TTC549 (cell line): ENCODE data around the gene MATK.

Source experiments
- FAIRE-seq: peaks from 2 replicates; lab custom pipeline; 2012; peaks lifted over from hg19 to GRCh38; lab: Jason Lieb, UNC

MATK gene

DNA sequence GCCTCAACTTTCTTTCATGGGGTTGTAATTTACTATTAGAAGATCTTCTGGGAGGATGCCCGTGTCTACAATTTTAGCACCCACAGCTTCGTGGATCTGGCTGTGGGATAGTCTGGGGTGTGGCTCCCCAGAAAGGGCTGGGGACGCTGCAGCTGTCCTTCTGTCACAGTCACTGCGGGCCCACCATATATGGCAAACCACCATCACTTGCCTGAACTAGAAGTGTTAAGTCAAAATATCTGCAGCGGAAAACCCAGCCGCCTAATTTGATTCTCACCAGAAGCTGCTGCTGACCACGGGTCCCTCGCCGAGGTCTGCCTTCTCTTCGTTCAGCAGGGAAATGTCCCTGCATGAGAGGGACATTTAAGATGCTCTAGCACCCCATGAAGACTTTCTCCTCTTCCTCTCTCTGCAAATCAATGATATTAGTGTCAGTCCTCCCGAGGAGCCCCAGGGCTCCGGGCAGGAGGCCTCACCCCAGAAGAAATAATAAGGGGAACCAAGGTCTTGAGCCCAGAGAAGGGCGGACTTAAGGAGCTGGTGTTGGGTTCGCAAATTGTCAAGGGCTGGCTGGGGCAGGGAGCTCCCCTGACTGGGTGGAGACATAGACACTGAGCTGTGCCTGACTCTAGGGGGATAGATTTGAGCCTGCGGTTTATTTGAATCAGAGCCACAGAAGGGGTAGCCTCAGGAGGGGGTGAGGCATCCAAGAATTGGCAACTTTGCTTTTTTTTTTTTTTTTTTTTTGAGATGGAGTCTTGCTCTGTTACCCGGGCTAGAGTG is 3.0 kb upstream of the MATK start:
- FAIRE-seq, result no peak

DNA sequence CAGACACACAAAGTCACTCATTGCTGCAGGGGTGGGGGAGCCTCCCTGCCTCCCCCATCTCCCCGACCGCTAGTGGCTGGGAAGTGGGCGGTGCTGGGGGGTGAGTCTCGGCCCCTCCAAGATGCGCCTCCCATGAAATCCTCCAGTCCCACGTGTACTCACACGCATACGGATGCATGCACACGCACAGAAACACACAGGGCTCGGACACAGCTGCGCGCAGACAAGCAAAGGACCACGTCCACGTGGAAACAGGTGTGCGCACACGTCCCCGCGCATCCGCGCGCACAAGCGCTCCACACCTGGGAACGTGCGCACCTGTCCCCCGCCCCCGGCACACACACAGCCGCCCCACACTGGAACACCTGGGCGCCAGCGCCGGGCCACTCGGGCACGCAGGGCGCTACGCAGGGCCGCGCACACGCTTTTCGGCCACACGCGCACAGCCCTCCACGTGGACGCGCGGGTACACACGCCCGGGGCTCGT is 687 bp downstream of the MATK start:
- no peak for FAIRE-seq

DNA sequence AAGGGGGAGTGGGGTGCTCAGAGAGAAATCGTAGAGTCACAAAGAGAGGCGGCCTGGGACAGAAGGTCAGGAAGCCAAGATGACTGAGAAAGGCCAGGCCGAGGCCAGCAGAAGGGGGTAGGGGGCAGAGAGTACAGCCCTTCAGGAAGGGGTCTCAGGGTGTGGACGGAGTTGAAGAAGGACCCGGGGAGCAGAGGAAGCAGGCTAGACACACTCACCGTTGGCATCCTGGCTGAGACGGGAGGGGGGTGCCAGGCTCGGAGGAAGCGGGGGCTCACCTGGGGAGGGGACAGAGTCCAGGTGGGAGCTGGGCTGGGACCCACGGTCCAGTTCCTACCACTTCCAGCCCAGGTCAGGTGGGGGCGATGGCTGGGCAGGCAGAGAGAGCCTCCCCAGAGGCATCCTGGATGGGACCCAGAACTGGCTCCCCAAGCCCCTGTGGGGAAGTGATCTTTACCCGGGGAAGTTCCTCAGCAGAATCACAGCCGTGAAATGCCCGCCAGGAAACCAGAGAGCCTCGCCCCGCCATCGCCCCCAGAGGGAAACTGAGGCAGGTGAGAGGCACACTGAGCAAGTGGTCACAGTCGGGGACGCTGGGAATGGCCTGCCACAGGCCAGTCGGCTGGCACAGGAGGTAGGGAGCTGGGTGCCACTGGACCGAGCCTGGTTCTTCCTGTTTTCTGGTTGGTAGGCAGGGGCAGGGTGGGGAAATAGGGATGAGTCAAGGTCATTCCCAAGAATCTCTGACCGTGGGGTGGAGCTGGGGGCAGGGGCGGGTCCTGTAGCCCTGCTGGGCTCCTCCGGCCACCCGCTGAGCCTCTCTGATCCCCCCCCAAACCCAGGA is 1.4 kb downstream of the MATK start:
- FAIRE-seq, result no peak

DNA sequence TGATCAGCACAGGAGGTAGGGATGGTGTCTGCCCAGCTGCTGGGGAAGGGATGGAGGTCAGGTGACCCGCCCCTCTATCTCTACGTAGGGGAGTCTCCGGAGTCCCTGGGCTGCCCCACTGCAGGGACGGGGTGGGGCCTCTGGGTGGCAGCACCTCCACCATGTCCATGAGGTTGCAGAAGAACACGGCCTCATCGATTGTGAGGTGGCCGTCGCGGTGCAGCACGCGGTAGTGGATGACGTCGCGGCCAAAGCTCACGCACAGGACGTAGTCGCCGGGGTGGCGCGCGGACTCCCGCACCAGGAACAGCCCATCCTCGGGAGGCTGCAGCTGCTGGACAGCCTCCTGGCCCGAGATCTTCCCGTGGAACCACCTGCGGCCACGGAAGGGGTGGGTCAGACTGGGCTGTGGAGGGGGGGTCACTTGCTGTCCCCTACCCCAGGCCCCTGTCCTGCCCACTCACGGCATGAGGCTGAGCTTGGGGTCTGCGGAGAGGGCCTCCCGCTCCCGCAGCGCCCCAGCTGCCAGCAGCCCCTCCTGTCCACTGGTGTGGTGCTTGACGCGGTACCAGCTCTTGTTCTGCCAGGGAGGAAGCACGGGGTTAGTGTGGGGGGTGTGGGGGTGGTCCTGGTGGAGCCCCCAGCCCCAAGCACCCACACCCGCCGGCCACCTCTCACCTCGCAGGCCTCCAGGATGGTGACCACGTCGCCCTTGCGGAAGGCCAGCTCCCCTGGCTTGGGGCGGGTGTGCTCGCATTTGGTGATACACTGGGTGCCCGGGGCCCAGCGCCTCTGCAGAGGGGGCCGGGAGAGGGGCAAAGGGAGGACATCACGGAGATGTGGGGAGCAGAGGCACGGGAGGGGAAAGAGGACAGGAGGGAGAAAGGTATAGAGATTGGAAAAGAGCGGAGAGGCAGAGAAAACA is 2.3 kb downstream of the MATK start:
- FAIRE-seq, result no peak

DNA sequence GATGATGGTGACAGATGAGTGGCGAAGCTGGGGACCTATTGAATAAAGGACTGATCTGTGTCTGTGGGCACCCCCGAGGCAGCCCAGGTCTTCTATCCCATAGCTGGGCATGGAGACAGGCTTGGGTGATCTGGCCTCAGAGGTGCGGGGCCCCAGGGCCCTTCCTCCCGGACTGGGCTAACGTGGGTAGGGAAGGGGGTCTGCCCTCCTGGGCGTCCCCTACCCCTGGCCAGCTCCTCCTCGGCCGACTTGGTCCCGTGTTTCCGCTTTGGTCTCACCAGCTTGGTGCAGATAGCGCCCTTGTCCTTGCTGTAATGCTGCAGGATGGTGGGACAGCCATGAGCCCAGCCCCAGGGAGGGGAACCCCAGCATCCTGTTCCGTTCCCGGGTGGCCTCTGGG is 3.3 kb downstream of the MATK start:
- no peak for FAIRE-seq

DNA sequence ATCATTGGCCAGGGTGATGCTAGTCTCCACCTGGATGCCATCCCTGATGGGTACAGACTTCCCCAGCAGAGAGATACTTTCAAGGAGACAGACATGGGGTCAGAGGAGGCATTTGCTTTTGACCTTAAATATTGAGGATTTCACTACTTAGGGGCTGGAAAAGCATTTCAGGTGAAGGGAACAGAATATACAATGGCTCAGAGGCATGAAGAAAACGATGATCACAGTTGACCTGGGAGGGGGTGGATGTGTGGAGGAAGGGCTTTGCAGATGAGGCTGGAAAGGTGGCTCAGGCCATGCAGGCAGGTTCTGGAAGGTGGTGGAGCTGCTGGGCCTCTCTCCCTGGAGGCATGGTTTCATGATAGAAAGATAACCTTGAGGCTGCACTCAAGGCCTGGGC is 3.9 kb downstream of the MATK start:
- FAIRE-seq, result no peak

DNA sequence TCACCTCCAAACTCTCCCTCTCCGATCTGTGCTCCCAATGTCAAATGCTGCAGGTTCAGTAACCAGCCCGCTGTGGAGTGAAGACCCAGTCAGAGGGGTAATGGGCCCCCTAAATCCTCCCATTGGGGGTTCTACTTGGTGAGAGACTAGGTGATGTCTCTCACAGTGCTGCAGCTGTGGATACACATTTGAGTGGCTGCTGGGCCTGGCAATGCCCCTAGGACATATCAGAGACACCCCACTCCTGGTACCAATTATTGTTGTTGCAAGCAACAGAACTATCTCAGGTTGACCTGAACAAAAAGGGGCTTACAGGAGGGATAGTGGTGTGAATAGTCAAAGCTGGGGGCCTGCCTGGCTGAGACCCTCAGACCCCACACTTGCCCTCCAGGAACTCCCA is 4.6 kb downstream of the MATK start:
- no peak for FAIRE-seq

DNA sequence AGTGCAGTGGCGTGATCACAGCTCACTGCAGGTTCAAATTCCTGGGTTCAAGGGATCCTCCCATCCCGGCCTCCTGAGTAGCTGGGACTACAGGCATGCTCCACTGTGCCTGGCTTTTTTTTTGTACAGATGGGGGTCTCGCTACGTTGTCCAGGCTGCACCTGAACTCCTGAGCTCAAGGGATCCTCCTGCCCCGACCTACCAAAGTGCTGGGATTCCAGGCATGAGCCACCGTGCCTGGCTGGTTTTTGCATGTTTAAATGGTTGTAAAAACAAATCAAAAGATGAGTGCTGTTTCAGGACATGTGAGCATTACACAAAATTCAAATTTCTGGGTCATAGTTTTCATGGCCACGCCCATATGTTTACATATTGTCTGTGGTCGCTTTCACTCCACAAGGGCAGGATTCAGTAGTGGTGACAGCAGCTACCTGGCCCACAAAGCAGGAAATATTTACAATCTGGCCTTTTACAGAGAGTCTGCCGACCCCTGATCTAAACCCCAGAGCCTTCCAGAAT is 5.3 kb downstream of the MATK start:
- FAIRE-seq, result no peak

DNA sequence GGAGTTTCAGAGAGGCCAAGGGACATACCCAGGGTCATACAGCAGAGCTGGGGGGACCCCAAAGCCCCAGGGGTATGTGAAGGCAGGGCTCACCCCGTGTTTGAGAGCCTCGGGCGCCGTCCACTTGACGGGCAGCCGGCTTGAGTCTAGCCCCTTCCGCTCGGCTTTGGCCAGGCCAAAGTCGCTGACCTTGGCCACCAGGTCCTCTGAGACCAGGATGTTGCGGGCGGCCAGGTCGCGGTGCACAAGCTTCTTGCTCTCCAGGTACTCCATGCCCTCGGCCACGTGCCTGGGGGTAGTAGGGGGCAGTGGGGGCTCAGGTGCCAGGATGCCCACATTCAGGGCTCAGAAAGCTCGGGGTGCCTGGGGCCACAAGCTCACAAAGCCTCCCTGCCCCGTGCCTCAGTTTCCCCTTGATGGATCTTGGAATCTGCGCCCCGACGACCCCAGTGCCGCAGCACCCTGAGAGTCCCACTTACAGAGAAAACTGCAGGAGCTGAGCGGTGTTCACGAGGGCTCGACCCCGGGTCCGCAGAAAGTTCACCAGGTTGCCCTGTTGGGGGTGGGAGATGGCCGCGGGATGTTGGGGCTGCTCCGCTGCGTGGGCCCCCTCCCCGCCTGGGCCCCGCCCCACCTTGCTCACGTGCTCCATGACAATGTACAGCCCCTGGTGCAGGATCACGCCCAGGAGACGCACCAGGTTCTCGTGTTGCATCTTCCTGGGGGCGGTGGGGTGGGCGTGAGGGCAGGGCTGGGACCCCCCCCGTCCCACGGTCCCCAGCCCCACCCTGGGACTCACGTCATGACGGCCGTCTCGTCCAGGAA is 7.1 kb downstream of the MATK start:
- no peak for FAIRE-seq

DNA sequence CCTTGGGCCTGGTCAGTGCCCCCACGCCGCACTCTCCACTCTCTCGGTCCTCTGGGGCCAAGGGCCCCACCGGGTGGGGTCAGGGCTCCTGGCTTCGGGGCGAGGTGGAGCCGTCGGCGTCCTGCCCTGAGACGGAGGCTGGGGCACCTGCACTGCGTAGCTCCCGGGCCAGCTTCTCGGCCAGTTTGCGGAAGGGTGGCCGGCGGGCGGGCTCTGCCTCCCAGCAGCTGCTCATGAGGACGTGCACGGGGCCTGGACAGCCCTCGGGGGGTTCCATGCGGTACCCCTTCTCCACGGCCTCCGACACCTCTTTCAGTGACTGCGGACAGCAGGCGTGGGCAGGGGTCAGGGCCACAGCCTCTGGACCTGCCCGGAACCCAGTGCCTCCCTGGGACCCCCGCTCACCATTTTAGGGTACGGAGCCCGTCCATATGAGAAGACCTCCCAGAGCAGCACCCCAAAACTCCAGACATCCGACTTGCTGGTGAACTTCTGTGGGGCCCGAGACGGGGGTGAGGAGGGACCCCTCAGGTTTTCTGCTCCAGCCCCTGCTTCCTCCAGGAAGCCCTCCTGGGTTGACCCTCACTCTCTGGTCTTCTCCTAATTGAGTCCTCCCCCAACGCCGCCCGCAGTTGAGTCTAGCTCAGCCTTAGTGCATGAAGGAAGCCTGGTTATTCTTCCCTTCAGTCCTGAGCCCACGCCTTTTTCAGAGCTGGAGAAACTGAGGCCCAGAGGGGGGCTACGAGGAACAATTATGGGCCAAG is 7.9 kb downstream of the MATK start:
- FAIRE-seq, result no peak

DNA sequence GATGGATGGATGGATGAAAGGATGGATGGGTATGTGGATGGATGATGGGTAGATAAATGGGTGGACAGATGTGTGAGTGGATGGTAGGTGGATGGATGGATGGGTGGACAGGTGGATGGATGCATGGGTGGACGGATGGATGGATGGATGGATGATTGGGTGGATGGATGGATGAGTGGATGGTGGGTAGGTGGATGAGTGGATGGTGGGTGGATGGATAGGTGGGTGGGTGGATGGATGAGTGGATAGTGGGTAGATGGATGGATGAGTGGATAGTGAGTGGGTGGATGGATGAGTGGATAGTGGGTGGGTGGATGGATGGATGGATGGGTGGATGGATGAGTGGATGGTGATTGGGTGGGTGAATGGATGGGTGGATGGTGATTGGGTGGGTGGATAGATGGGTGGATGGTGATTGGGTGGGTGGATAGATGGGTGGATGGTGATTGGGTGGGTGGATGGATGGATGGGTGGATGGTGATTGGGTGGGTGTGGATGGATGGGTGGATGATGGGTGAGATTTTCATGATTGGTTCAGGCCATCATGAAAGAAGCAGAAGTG is 9.6 kb downstream of the MATK start:
- FAIRE-seq, result no peak

DNA sequence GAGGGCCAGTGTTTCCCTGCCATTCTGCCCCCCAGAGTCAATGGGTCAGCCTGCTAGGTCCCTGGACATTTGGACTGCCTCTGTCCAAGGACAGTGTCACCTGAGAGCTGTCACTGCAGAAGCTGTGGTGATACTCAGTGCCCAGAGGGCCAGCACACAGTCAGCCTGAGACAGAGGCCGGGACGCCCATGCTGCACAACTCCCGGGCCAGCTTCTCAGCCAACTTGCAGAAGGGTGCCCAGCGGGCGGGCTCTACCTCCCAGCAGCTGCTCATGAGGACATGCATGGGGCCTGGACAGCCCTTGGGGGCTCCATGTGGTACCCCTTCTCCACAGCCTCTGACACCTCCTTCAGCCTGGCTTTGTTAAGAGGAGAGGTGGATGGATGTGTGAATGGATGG is 10.3 kb downstream of the MATK start:
- no peak for FAIRE-seq

DNA sequence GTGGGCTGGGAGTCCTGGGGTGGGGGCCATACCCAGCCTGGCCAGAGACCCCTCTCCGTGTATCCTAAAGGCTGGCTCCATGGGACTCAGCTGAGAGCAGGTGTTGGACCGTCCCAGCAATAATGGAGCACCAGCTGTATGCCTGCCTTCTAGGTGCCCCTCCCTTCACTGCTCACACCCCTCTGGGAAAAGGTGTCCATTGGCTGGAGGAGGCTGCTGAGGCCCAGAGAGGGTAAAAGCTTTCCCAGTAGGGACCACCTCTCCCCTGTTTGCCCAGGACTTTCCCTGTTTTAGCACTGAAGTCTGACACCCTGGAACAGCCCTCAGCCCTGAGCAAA is 10.8 kb downstream of the MATK start:
- no peak for FAIRE-seq

DNA sequence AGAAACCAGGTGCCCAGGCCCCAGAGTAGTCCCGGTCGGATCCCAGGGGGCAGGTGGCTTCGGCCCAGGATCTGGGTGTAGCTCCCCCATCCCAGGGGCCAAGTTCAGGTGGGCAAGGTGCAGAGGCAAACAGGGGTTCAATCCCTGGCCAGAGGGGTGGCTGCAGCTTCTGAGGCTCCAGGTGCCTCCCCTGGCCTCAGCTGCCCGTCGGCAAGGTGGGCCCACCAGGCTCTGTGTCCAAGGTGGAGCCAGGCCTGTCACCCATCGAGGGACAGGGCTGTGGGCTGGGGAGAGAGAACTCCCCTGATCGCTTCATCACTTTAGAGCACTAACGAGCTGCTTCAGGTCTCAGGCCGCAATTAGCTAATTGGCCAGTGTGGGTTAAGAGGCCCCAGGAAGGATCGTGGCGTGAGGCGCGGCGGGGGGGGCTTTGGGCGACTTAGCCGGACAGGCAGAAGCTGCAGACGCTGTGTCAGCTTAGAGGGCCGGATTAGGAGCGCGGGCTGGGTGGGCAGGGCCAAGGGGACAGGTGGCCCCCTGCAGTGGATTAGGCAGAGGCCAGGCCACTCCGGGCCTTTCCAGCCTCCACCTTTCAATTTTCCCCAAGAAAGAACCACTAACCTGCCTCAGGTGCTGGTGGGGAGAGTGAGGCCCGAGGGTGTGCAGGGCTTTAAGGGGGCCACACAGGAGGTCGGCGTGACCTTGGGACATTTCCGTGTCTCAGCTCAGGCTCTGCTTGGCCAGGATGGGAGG is 11.4 kb downstream of the MATK start:
- no peak for FAIRE-seq

DNA sequence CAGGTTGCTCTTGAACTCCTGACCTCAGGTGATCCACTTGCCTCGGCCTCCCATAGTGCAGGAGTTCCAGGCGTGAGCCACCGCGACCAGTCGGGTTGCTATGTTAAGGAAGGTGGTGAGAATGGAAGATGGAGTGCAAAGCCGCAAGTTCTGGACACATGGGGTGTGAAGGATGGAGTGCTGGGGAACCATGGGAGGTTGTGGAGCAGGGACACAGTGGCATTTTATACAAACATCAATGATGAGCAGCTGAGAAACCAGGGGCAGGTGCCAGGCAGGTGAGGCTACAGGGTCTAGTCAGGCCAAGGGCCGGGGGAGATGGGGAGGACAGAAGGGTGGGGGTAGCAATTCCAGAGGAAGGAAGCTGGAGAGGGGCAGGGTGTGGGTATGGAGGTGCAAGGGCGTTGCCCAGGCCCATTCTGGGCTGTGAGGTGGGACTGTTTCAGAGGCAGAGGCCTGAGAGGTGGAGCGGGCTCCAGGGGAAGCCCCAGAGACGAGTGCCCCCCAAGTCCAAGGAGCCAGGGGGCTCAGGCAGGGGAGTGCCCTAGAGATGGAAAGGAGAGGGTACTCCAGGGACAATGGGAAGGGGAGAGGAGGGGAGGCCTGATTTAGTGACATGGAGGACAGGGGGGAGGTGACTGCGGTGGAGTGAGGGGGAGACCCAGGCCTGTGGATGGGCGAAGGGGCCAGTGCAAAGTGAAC is 12.2 kb downstream of the MATK start:
- no peak for FAIRE-seq

DNA sequence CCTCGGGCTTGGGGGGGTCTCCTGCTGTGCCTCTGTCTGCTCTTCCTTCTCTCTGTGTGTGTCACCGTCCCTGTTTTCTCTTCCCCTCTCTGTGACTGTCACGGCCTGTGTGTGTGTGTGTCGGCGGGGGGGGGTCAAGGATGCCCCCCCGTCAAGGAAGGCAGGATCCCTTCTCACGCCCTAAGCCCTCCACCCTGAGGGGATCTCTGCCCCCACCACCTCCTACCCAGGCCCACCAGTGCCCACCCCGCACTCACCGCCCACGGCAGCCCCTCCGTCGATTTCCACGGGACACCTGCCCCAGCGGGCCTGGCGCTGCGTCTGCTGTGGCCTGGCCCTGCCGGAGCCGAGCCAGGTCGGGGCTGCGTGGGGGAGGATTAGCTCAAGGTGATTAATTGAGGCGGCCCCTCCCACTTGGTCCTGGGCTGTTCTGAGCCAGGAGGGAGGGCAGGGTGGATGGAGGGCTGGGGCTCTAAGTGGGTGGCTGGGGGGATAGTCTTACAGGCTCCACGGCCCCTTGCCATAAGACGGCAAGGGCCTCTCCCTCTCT is 14.2 kb downstream of the MATK start, which contains the start of gene RAX2:
Gene RAX2 (minus strand): TSS at position 323 of the 550 bp plus-strand sequence. CDS start 486 bp downstream, outside the sequence.
- FAIRE-seq, result no peak

DNA sequence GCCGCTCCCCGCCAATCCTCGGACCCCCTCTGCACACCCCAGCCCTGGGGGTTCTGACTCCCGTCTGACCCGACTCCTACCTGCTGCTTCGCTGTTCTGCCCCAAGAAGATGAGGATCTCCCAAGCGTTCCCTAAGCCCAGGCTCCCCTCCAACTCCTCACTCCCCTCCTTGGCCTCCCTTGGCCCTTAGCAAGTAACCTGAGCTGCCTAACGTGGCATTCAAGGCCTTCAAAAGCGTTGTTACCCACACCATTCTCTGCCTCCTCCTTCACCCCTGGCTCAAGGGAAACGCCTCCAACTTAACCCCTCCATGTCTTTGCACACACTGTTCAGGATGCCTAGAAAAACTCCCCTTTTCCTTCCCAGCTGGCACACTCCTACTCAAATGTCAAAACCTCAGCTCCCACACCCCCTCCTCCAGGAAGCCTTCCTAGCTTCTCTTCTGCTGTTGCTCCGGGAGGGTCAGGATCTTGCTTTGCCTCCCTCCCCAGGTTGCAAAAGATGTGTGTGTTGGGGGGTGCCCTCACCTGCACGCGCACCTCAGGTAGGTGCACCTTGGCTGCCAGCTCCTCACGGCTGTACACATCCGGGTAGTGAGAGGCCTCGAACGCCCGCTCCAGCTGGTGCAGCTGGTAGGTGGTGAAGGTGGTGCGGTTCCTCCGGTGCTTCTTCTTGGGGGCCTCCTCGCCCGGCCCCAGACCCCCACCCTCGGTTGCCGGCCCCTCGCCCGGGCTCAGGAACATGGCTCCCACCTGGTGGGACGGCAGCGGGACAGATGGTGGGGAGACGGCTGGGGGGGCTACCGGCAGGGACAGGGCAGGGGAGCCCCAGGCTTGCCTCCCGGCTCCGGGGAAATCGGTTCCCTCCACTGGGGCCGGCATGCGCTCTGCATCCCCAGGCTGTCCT is 14.9 kb downstream of the MATK start:
- FAIRE-seq, result no peak
